Measurements from ENCODE around the gene AKT3.

Gene AKT3

GRCh38 chr1:243505986-243506689 lies 343.9 kb downstream of the AKT3 start:
- TF ChIP-seq REST (IDR thresholded peaks at IDR 0.05; ENCODE audit: insufficient read depth in 1 of 2, low read depth in 2 of 2, low read length in 2 of 2) (no peak), SIN3A (IDR thresholded peaks at IDR 0.05; ENCODE audit: borderline replicate concordance, insufficient read depth, low read length) (no peak), TAF1 (IDR thresholded peaks at IDR 0.05; ENCODE audit: borderline replicate concordance, insufficient read depth, low read length) (no peak), POLR2AphosphoS5 (IDR thresholded peaks at IDR 0.05; ENCODE audit: low read depth, low read length) (no peak), FOXP2 (optimal IDR thresholded peaks at IDR 0.05; ENCODE audit: borderline replicate concordance, extremely low read depth, extremely low read length, insufficient read depth) (no peak)

GRCh38 chr1:243503155-243503554 lies 346.9 kb downstream of the AKT3 start:
- TF ChIP-seq POLR2AphosphoS5 (IDR thresholded peaks at IDR 0.05; ENCODE audit: low read depth, low read length) (no peak), SIN3A (IDR thresholded peaks at IDR 0.05; ENCODE audit: borderline replicate concordance, insufficient read depth, low read length) (no peak)

GRCh38 chr1:243501002-243501401 lies 349.0 kb downstream of the AKT3 start:
- no peak for TF ChIP-seq SIN3A (IDR thresholded peaks at IDR 0.05; ENCODE audit: borderline replicate concordance, insufficient read depth, low read length)
- TF ChIP-seq TAF1 (IDR thresholded peaks at IDR 0.05; ENCODE audit: borderline replicate concordance, insufficient read depth, low read length), result no peak
- no peak for TF ChIP-seq FOXP2 (optimal IDR thresholded peaks at IDR 0.05; ENCODE audit: borderline replicate concordance, extremely low read depth, extremely low read length, insufficient read depth)
- TF ChIP-seq POLR2AphosphoS5 (IDR thresholded peaks at IDR 0.05; ENCODE audit: low read depth, low read length), result no peak
- TF ChIP-seq REST (IDR thresholded peaks at IDR 0.05; ENCODE audit: insufficient read depth in 1 of 2, low read depth in 2 of 2, low read length in 2 of 2), result no peak

GRCh38 chr1:243500512-243500911 lies 349.5 kb downstream of the AKT3 start:
- no peak for TF ChIP-seq FOXP2 (optimal IDR thresholded peaks at IDR 0.05; ENCODE audit: borderline replicate concordance, extremely low read depth, extremely low read length, insufficient read depth)
- TF ChIP-seq POLR2AphosphoS5 (IDR thresholded peaks at IDR 0.05; ENCODE audit: low read depth, low read length), result no peak
- no peak for TF ChIP-seq TAF1 (IDR thresholded peaks at IDR 0.05; ENCODE audit: borderline replicate concordance, insufficient read depth, low read length)
- no peak for TF ChIP-seq REST (IDR thresholded peaks at IDR 0.05; ENCODE audit: insufficient read depth in 1 of 2, low read depth in 2 of 2, low read length in 2 of 2)
- no peak for TF ChIP-seq SIN3A (IDR thresholded peaks at IDR 0.05; ENCODE audit: borderline replicate concordance, insufficient read depth, low read length)

- TF ChIP-seq FOXP2 (optimal IDR thresholded peaks at IDR 0.05; ENCODE audit: borderline replicate concordance, extremely low read depth, extremely low read length, insufficient read depth), result no peak
Observed at GRCh38 chr1:243499711-243500110, 350.3 kb downstream of the AKT3 start.

GRCh38 chr1:243499248-243499647 lies 350.8 kb downstream of the AKT3 start:
- TF ChIP-seq REST (IDR thresholded peaks at IDR 0.05; ENCODE audit: insufficient read depth in 1 of 2, low read depth in 2 of 2, low read length in 2 of 2), result no peak
- TF ChIP-seq FOXP2 (optimal IDR thresholded peaks at IDR 0.05; ENCODE audit: borderline replicate concordance, extremely low read depth, extremely low read length, insufficient read depth), result no peak
- no peak for TF ChIP-seq SIN3A (IDR thresholded peaks at IDR 0.05; ENCODE audit: borderline replicate concordance, insufficient read depth, low read length)
- TF ChIP-seq POLR2AphosphoS5 (IDR thresholded peaks at IDR 0.05; ENCODE audit: low read depth, low read length), result no peak
- no peak for TF ChIP-seq TAF1 (IDR thresholded peaks at IDR 0.05; ENCODE audit: borderline replicate concordance, insufficient read depth, low read length)
